Adrenal gland (tissue), 12 donors: ENCODE measurements around the gene PLAU. TPM values are rescaled to one million over a fixed set of nuclear protein-coding genes. Genes with fewer than 3 reads are reported as not detected.
"Not testable (repeated sequence)": the region's sequence is repeated elsewhere in the genome, so short reads cannot be mapped to it uniquely, and the experiment has no call there.

Experiments
- DNase-seq, 7 donors: peaks; one replicate each; pipeline ENCODE4 v3.0.0-alpha.2; 2019 to 2020
- H3K27ac ChIP-seq, 5 donors: fragments of 200-600 bp; sonication (generic) in 4 of 5; 1 replicate in 3 of 5; 2 replicates in 2 of 5; pipeline versions ENCODE4 v1.5.1 to v1.8.0; 2016 to 2020; ENCODE audit warnings: mild to moderate bottlenecking in 1 of 5
- H3K27me3 ChIP-seq: fragments of 200-600 bp; 2 replicates; pipeline ENCODE4 v1.8.0; 2021
- H3K36me3 ChIP-seq, 2 donors: fragments of 200-600 bp; replicated peaks in 1 of 2; 1 replicate in 1 of 2; 2 replicates in 1 of 2; pipeline versions ENCODE4 v1.5.1 to v1.8.0; 2018 to 2022
- H3K4me1 ChIP-seq, 2 donors: fragments of 200-600 bp; replicated peaks in 1 of 2; 1 replicate in 1 of 2; 2 replicates in 1 of 2; pipeline versions ENCODE4 v1.5.1 to v1.8.0; 2018 to 2021
- H3K4me3 ChIP-seq, 4 donors: fragments of 200-600 bp; sonication (generic) in 3 of 4; one replicate each; pipeline ENCODE4 v1.5.1; 2016 to 2018
- H3K9me3 ChIP-seq, 3 donors: fragments of 200-600 bp; sonication (generic) in 1 of 3; replicated peaks in 1 of 3; 1 replicate in 2 of 3; 2 replicates in 1 of 3; pipeline versions ENCODE4 v1.5.1 to v1.8.0; 2016 to 2021
- CTCF ChIP-seq, 6 experiments: fragments of 450-650 bp in 4 of 6; fragments of 200-600 bp in 2 of 6; sonication (generic) in 1 of 6; IDR thresholded peaks; 1 replicate in 5 of 6; 2 replicates in 1 of 6; pipeline versions ENCODE4 v1.5.1 to v1.8.0; 2016 to 2021; ENCODE audit warnings: antibody characterized with exemption in 6 of 6, mild to moderate bottlenecking in 2 of 6, moderate library complexity in 1 of 6
- POLR2A ChIP-seq, 2 donors: fragments of 450-650 bp; IDR thresholded peaks; one replicate each; pipeline ENCODE4 v1.6.1; 2017; ENCODE audit warnings: antibody characterized with exemption in 2 of 2, mild to moderate bottlenecking in 2 of 2, moderate library complexity in 1 of 2
- WGBS, 4 donors: extraction: QIAGEN DNeasy Blood & Tissue Kit in 2 of 4; methylation state at CpG; one replicate each; pipeline versions ENCODE4 v1.1.5 to v1.1.7; 2013 to 2017; 5-methylcytosine and 5-hydroxymethylcytosine counted together
- intact Hi-C, 2 donors: fragments of 100-400 bp; cut with DNase I; formaldehyde crosslinking; loops; one replicate each; pipeline versions ENCODE4 v1.14.1 to v1.15.0; 2022 to 2023
- polyA plus RNA-seq, 3 donors: library from polyadenylated mRNA; stranded (reverse); fragments of 200-250 nt in 2 of 3; fragments of 350-450 nt in 1 of 3; fragmentation: Illumina TruSeq in 1 of 3; extraction: RNeasy Lipid Tissue Mini Kit (QIAGEN cat#74804) in 1 of 3; gene quantifications; one replicate each; pipeline ENCODE4 v1.2.3, GENCODE V29; 2013 to 2014
- total RNA-seq, 9 donors: library from RNA; depleted of rRNA in 4 of 9; stranded (reverse); fragments of >200 nt in 4 of 9; fragments of 120-200 nt in 1 of 9; fragmentation: NEBNext Ultra II Directional in 1 of 9; extraction: Animal tissue kit (Norgen Biotek cat#: 25700) in 1 of 9; gene quantifications; one replicate each; pipeline versions ENCODE4 v1.1.0 to v1.2.4, GENCODE V29; 2013 to 2023
- donor health status: healthy with polysubstance abuse.
- donor health status: Bipolar disorder and iron deficiency.
- donor health status: DM: yes; HTN: yes; CAD: no.
- donor health status: DM: no; HTN: no; CAD: no.
- donor health status: DM: no; HTN: no; CAD: no.
- donor health status: DM: yes; HTN: yes; CAD: no.

Gene PLAU
- total and polyA plus RNA-seq, 12 donors, result 0.94 to 19.4 (median 6.9) TPM

- DNase-seq, result no peak
- H3K4me1 ChIP-seq, result no peaks in the 10 kb centered on the region
- H3K36me3 ChIP-seq, result no peaks in the 10 kb centered on the region
- no peak overlapping the region for H3K4me3 ChIP-seq
- intact Hi-C loops, result no loop called here
- TF ChIP-seq CTCF (IDR thresholded peaks at IDR 0.05) (no peak), POLR2A (IDR thresholded peaks at IDR 0.05) (no peak)
- WGBS, 4 donors, result 63 to 79% (median 75%) methylated on average over 6 of the region's 6 CpGs
- no peaks in the 10 kb centered on the region for H3K9me3 ChIP-seq
- no peaks in the 10 kb centered on the region for H3K27me3 ChIP-seq
- no peak overlapping the region for H3K27ac ChIP-seq
Observed at GRCh38 chr10:73894245-73894971, 16.5 kb upstream of the PLAU start.

- 93 to 96% (median 95%) methylated on average over 9 of the region's 9 CpGs for WGBS, 4 donors
- H3K27ac ChIP-seq, DNase-seq, H3K4me1 ChIP-seq, H3K36me3 ChIP-seq, H3K4me3 ChIP-seq, H3K9me3 ChIP-seq, H3K27me3 ChIP-seq, intact Hi-C loops: not testable (repeated sequence)
Observed at GRCh38 chr10:73895381-73895780, 15.6 kb upstream of the PLAU start.

GRCh38 chr10:73897693-73898092 lies 13.2 kb upstream of the PLAU start:
- Histone ChIP-seq H3K9me3 (no peaks in the 10 kb centered on the region), H3K36me3 (no peaks in the 10 kb centered on the region), H3K27me3 (no peaks in the 10 kb centered on the region), H3K4me3 (no peak overlapping the region), H3K4me1 (no peaks in the 10 kb centered on the region), H3K27ac (no peak overlapping the region)
- 83 to 100% (median 87%) methylated on average over 1 of the region's 1 CpG for WGBS, 4 donors
- no peak for TF ChIP-seq POLR2A (IDR thresholded peaks at IDR 0.05)
- TF ChIP-seq CTCF (IDR thresholded peaks at IDR 0.05), result no peak
- DNase-seq, result no peak
- intact Hi-C loops, result no loop called here

- Histone ChIP-seq H3K27ac (no peak overlapping the region), H3K4me3 (no peak overlapping the region), H3K36me3 (no peaks in the 10 kb centered on the region), H3K4me1 (no peaks in the 10 kb centered on the region), H3K9me3 (no peaks in the 10 kb centered on the region), H3K27me3 (no peaks in the 10 kb centered on the region)
- TF ChIP-seq CTCF (IDR thresholded peaks at IDR 0.05) (no peak), POLR2A (IDR thresholded peaks at IDR 0.05) (no peak)
- 74 to 91% (median 82%) methylated on average over 2 of the region's 2 CpGs for WGBS, 4 donors
- intact Hi-C loops, result no loop called here
- no peak for DNase-seq
Observed at GRCh38 chr10:73898730-73899410, 12.1 kb upstream of the PLAU start.
